NCI-H2196 (cell line): ENCODE results near the gene PRRT1.
"Not testable (repeated sequence)": the region's sequence is repeated elsewhere in the genome, so short reads cannot be mapped to it uniquely, and the experiment has no call there.

Experiments used
- DNase-seq: peaks from one replicate; lab custom pipeline; 2025; ENCODE audit not compliant: unreplicated experiment; lab: John Stamatoyannopoulos, UW

The PRRT1 gene

DNA sequence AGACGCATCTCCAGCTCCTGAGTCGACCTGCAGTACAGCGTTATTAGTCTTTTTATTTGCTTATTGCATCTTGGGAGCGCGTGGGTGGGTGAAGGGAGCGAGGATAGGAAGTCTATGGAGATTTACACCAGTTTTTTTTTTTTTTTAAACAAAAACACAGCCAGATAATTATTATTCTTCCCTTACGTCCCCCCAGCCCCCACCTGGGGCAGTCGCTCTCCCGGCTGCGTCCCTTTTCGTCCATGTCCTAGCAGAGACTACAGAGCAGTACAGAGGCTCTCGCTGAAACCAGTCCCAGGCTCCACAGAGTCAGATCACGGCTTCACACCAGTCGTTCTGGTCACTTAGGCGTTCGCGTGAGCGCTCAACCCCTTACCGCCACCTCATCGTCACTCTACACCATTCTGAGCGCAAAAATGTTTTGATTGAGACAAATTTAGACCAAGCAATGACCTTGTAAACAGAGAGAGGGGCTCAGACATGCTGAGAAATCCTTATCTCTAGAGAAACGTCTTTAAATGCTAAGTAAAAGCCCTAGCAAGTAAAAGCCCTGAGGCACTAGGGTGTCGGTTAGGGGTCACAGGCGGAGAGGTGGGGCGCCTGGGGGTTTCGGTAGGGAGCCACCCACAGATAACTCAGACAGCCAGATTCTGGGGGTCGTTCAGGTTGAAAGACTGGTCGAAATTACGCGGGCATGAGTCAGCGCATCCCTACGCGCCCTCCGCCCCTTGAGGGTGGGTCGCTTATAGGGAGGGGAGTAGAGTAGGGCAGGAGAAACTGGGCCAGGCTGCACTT, 1.2 kb upstream of the PRRT1 start:
- no peak for DNase-seq

DNA sequence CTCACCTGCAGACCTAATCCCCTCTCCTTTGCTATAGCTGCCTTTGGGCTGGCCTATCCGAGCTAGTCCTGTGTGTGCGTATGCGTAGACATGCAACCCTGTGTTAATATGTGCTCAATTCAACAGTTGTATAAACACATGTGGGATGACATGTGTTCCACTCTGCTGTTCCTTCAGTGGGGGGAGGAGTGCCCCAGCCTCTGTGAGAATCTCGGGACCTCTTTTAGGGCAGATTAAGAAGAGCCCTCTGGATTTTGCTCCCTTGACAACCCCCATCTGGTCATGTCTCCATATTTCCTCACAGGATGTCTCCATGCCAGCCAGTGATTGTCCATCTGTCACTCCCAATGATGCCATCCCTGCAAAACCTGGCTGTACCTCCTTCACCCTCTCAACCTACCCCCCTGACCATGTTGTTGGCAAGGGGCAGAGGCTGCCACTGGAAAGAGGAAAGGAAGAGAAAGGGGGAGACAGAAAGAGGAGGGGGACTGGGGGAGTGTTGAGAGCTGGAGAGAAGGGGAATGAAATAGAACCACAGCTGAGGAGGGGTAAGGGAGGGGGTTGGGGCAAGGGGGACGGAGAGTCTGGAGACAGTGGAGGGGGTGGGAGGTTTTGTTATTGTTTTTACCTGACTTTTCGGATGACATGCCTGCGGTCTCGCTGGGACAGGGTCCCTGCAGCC, 417 bp downstream of the PRRT1 start:
- no peak for DNase-seq

DNA sequence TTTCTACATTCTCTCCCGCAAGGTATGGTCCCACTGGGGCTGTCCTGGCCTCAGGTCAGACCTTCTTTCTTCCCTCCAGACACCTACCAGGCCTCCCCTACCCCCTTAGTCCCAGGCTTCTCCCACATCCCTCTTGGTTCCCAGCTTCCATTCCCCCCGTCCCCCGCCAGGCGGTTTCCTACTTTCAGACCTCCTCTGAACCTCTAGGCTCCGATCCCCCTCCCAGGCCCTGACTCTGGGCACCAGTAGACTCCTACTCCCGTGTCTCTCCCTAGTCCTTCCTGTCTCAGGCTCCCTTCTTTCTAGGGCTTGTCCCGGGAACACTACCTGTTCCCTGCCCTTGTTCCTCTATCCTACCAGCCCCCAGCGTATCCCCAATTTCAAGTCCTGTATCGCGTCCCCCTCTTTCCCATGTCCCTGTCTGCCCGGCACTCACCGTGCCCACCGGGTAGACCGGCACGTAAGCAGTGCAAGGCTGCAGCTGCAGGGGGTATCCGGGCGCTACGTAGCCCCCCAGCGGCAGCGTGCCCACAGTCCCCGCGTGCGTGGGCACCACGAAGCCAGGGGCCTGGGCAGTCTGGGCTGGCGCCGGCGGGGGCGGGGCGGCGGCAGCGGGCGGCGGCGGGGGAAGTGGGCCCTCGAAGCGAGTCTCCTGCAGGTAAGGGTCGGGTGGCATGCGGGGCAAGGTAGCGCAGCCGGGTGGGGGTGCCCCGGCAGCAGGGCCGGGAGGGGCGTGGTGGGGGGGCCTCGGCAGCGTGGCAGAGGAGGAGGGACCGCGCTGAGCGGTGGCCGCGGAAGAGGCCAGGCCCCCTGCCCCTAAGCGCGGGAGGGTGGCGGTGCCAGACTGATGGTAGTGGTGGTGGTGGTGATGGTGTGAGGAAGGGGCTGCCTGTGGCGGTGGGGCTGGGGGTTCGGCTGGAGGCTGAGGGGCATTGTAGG, 1.5 kb downstream of the PRRT1 start:
- DNase-seq: no peak

DNA sequence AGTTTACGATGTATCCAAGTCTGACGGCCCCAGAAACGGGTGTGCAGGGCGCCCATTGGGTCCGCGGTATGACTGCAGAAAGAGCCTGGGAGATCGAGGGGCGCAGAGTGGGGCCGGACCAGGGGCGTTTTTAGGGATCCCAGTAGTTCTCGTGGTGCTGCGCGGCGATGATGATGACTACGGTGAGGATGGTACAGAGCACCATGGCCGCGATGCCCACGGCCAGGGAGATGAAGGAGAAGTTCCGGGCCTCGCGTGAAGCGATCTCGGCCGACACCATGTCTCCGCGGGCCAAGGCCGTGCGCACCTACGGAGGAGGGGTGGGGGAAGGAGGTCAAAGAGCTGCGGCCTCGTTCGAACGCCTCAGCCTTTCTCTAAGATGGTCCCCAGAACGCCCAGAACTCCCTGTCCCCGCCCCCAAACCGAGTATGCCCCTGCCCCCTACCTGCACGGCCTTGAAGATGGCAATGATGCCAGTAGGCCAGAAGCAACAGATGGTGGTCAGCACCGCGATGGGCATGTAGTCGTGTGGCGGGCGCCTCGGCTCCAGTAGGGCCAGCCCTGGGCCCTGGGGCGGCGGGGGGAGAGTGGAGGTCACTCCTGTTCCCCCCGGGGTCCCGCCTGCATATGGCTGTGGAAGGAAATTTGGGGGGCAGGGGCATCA, 2.5 kb downstream of the PRRT1 start:
- DNase-seq: no peak

DNA sequence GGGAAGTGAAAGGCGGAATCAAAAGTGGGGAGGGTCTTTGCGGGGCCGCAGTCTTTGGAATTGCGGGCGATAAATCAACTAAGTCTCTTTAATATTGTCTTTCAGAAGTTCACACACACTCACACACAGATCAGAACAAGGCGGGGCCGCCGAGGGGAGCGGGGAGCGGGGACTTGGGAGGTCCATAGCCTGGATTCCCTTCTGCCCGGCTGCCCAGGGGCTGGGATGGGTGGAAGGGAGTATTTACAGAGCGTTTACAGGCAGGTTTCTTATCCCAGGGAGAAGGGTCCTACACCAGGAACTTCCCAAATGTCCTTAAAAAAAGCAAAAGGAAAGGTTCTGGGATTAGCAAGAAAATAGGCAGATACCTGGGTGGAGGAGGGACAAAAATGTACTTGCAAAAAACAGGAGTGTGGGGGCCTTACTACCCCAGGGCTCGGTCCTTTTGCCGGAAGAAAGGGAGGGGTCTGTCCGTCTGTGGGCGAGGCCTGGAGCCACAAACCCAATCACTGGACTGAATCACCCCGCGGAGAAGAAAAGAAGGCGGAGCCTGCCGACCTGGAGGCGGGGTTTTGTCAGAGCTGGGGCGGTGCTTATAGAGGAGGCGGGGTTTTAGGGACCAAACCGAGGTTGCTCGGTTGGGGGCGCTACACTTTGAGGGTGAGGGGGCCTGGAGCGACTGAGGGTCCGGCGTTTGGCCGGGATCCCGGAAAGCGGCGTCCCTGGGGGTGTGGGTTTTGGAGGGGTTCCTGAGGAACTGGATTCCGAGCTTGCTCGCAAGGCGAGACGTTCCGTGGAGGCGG, 3.2 kb downstream of the PRRT1 start:
- no peak for DNase-seq

DNA sequence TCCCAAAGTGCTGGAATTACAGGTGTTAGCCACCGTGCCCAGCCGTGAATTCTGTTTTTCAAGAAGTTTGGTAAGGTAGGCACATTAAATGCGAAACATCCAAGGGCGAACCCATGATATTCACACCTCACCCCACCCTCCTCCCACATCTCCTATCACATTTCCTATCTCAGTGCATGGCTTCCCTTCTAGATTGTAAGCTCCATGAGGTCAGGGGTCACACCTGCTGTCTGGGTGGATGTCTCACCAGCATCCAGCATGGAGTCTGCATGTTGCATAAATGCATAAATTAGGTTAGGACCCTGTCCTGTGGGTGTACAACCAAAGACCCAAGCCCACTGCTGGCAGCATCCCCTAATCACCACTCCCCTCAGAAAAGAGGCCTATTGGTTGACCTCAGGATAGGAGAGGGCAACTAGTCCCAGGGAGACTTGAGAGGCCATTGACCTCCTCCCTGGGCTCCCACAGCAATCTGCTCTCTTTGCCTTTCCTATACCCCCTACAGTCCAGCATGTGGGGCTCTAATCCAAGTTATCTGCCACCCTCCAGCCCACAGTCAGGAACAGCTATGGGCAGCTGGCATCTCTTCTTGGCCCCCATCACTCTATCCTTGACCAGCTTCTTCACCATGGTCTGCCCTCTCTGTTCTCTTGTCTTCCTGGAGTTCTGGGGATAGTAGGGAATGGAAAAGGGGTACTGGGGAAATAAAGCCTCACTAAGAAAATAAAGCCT, 4.2 kb downstream of the PRRT1 start:
- no peak for DNase-seq

DNA sequence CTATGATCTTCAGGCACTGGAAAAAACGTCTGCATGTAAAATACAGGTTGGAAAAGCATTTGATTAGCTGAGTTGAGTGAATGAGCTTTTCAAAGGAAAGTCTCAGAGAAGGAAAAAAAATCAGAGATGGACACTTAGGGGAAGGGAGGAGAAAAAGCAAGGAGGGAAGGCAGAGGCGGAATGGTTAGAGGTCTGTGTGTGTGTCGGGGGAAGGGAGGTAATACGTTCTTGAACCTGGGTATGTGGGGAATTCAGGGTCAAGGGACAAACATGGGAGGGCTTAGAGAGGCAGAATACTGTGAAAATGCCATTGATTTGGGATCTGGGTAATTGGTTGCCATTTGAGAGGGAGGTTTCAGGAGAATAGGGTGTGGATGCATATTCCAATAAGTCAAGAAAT, 5.1 kb downstream of the PRRT1 start:
- DNase-seq: no peak

DNA sequence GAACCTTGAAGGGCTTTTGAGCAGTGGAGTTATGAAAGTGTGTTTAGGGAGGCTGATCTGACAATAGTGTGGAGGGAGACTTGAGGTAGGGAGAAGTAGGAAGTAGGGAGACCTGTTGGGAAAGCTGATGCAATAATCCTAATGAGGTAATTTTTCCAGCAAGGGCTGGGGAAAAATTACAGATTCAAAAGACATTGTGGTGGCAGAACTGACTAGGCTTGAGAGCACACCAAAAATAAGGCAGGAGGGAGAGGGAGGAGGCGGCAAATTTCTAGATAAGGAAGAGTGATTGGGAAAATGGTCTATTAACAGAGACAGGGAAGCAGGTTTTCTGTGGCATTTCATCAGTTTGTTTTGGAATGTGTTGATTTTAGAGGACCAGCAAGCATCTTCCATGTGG, 5.5 kb downstream of the PRRT1 start:
- DNase-seq: no peak

DNA sequence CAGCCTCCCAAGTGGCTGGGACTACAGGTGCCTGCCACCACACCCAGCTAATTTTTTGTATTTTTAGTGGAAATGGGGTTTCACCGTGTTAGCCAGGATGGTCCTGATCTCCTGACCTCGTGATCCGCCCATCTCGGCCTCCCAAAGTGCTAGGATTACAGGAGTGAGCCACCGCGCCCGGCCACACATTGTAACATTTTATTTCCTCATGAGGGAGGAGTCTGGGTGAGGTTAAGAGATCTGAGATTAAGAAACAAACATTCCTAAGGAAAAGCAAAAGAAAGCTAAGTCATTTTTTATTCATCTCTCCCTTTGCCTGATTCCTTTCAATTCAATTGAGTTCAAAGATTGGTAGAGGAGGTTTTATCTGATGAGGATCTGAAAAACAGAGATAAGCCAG, 7.5 kb downstream of the PRRT1 start:
- DNase-seq: not testable (repeated sequence)

DNA sequence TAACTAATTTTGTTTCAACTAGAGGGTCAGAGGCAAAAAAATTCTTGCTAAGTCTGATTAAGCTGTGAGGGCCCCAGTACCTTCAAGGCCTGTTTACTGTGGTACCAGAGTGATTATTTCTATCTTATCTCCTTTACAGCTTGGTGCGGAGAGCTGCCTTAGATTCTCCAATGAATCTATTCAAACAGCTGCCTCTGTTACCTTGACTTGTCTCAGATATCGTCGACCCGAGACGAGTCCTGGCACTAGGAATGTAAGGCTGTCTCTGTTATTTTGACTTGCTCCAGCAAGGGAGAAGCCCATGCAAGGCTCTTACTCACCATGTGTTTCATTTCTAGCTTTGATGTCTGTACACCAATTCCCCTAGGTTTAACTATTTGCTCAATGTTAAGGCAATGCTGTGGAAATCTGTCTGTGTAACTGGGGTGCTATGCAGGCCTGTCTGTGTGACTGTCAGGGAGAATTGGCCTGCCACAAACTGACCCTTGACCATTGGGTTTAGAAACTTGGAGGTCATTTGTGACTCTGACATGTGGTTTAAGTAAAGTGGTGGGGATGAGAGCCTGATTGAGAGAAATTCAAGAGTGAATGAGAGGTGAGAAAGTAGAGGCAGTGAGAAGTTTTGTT, 11.2 kb downstream of the PRRT1 start:
- DNase-seq: no peak

DNA sequence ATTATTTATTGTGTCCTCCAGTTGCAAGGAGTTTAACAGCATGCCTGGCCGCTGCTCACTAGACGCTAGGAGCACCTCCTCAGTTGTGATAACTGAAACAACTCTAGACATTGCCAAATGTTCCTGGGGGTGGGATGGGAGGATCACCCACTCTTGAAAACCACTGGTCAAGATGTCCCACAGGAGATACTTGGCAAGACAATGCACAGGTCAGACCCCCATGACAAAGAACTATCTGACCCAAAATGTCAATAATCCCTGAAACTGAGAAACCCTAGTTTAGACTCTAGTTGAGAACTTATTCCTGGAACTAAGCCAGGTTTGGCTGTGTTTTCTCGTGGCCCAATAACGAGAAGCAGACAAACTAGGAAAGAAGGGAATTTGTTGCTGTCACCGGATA, 12.1 kb downstream of the PRRT1 start:
- DNase-seq: no peak

DNA sequence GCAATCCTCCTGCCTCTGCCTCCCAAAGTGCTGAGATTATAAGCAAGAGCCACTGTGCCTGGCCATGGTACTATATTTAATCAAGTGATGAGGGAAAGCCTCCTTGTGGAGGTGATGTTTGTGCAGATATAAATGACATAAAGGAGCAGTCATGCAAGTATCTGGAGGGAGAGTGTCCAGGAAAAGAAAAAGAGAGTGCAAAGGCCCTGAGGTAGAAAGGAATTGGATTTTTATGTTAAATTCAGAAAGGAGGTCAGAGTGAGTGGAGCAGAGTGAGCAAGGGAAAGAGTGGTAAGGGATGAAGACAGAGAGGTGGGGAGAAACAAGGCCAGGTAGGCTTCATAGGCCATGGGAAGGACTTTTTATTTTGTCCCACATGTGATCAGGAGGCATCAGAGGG, 14.3 kb downstream of the PRRT1 start:
- DNase-seq: no peak

DNA sequence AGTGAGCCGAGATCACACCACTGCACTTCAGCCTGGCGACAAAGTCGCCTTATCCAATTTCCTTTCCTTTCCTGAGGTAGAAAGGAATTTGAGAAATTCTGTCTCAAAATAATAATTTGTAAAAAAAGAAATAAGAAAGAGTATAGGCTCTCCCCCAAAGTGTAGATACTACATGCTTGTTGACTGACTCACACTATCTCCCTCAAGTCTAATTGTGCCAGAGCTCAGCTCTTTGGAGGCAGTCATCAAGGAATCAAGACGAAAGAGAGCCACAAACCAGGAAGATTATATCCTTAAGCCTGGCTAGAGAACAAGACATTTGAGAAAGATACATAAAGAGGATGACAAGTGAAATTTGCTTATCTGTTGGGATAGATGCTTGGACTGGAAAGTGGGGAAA, 18.0 kb downstream of the PRRT1 start:
- DNase-seq: no peak

DNA sequence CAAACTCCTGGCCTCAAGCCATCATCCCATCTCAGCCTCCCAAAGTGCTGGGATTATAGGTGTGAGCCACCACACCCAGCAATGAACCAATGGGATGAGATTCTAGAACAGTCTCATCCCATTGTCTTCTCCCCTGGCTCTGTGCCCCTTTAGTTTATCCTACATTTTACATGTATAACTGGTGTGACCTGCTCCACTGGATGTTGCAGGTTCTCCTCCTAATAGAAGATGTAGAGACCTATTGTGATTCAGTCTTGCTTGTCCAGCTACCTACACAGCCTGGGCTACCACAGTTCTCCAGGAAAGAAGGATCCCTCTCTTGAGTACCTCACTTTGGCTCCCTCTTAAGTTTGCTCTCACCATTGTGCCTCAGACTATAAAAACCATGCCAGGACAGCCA, 19.6 kb downstream of the PRRT1 start:
- DNase-seq: no peak

DNA sequence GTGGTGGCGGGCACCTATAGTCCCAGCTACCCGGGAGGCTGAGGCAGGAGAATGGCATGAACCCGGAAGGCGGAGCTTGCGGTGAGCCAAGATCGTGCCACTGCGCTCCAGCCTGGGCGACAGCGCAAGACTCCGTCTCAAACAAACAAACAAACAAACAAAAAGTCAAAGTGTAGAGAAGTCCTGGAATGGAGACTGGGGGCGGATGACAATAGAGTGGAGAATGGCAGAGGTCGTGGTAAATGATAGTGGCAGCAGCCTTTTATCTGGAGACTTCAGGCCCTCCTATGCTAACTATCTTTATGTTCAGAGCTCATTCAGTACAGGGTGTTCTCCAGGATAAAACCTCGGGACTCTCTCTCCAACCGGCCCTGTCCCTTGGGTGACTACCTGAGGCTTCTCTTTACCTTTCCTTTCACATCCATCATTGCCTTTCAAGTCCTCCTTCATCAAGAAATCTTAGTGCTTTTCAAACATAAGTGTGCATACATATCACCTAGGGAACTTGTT, 20.2 kb downstream of the PRRT1 start:
- DNase-seq: no peak

DNA sequence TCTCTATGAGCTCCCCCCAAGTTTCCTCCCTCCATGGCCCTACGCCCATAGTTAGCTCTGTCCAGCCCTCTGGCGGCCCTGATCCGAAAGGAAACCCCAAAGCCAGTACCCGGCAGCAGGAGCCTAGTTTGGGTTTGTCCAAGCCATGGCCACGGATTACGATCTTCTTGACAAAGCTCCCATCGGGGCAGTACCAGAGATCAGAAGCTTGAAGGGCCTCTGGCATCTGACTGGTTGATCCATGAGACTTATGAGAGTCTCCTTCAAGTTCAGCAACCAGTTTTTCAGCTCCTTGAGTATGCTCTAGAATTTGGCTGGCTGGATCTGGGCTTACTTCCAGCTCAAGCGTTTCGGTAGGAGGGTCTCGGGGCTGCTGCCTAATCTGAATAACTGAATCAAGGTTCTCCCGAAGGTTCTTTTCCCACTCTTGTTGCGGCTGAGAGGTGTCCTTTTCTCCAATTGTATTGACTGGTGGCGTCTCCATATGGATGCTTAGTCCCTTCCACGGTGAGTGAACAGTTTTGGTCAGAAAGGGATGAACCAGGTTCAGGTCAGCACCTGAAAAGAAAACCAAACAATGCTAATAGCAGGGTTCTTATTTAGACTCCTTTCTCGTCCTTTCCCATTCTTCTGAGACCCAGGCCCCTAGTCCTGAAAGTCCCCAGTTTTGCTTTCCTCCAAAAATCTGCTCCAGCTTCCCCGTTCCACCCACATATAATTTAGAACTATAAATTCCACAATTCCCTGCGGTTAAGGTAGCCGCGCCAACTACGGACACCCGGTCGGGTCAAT, 22.2 kb downstream of the PRRT1 start:
- DNase-seq: no peak

DNA sequence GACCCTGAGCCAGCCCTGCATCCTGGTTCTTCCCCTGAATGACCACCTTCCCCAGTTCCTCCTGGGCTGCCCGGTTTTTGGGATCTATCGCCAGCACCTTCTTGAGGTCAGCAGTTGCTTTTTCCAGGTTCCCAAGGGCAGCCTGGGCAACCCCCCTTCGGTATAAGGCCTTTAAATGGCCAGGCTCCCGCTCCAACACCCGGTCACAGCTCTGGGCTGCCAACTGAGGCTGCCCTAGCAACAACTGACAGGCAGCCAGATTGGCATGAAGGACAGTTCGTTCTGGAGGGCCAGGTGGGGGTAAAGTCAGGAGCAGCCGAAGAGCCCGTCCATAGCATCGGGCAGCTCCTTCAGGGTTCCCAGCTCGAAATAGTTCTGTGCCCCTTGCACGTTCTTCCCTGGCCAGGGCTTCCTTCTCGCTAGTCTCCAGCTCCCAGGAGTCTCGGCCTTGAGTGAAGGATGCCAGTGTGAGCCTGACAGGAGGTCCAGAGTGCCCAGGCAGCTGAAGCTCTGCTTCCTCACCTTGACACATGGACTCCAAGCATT, 22.9 kb downstream of the PRRT1 start:
- no peak for DNase-seq
